ENCODE results near the gene SCPEP1. TPM values are rescaled to one million over a fixed set of nuclear protein-coding genes. Genes with fewer than 3 reads are reported as not detected.
"Not testable (repeated sequence)": the region's sequence is repeated elsewhere in the genome, so short reads cannot be mapped to it uniquely, and the experiment has no call there.

Gene SCPEP1
- polyA plus RNA-seq, 1 donor from 2014 or later: 2.6 TPM

DNA sequence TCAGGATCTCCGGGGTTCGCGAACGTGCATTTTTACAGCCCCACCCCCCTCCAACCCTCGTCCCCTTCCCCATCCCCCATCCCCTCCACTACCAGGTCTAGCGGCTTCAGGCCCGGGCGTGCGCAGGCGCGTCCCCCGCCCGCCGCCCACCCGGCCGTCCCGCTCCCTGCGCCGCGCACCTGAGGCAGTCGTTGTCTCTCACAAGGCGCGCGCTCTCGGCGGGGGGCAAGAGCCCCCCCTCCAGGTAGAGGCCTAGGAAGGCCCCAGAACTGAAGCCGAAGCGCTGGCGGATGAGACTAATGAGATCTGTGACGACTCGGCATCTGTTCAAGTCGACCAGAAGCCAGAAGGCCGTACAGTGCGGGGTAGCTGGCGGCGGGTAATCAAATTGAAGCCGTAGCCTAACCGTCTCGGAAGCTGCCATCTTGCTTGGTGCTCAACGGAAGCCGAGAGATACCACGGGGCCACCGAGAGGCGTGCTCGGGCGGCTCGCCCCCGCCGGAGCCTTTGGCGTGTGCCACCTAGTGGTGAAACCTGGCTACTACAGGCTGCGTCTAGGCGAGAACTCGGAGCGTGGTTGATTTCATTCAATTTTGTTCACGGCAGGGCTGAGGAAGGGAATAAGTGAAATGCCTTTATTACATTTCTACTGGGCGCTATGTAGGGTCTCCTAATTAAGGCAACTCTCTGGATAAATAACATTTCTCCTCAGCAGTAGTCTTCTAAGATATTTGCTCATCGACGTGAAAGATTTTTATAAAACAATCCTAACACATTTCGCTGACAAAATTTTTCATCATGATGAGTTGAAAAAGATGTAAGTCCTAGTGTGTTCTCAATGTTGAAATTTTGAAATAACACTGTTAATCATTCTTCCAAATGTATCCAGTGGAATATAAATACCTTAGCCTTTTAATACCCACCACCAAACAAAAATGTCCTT lies 17.1 kb upstream of the SCPEP1 start, which contains the start of gene COIL:
COIL (minus strand) TSS at position 455 of the 943 bp plus-strand sequence; CDS start at position 424, 31 bp downstream.
- H3K9me2 ChIP-seq (ENCODE audit: insufficient read depth, low read length): no peaks in the 10 kb centered on the region
- H3K36me3 ChIP-seq (ENCODE audit: insufficient read depth, low read length): no peaks in the 10 kb centered on the region
- no peaks in the 10 kb centered on the region for H4K20me1 ChIP-seq (ENCODE audit: insufficient read depth)
- H3K4me3 ChIP-seq (ENCODE audit: low read length): peak within 1 kb of the TSS; percentile 66
- H3K9ac ChIP-seq (ENCODE audit: low read length): peak within 1 kb of the TSS; percentile 93
- no peak within 1 kb of the TSS for H2AFZ ChIP-seq (ENCODE audit: low read depth, low read length)
- peaks cover 12% of the 10 kb centered on the region for H3K79me2 ChIP-seq (replicated peaks; ENCODE audit: insufficient read depth, low read length)
- H3F3A ChIP-seq (ENCODE audit: insufficient read depth, low read length, poor library complexity, severe bottlenecking): no peaks in the 10 kb centered on the region
- no peak within 1 kb of the TSS for H3K4me2 ChIP-seq (ENCODE audit: low read length)
- H3K27me3 ChIP-seq (ENCODE audit: insufficient read depth, low read depth, low read length): no peaks in the 10 kb centered on the region
- TF ChIP-seq MXI1 (conservative IDR thresholded peaks at IDR 0.05; ENCODE audit: poor library complexity, severe bottlenecking) (peak; percentile 69), TAF1 (IDR thresholded peaks at IDR 0.05; ENCODE audit: low read depth) (peak; percentile 84), RAD21 (conservative IDR thresholded peaks at IDR 0.05) (peak; percentile 70), POLR2AphosphoS5 (IDR thresholded peaks at IDR 0.05) (peak; percentile 89), EZH2 (IDR thresholded peaks at IDR 0.05; ENCODE audit: borderline replicate concordance, insufficient read depth, low read length, poor library complexity, severe bottlenecking) (no peak), SMC3 (conservative IDR thresholded peaks at IDR 0.05; ENCODE audit: poor library complexity) (peak; percentile 82), EP300 (conservative IDR thresholded peaks at IDR 0.05; ENCODE audit: poor library complexity, severe bottlenecking) (peak; percentile 77)
- TF ChIP-seq, protein P1, sequence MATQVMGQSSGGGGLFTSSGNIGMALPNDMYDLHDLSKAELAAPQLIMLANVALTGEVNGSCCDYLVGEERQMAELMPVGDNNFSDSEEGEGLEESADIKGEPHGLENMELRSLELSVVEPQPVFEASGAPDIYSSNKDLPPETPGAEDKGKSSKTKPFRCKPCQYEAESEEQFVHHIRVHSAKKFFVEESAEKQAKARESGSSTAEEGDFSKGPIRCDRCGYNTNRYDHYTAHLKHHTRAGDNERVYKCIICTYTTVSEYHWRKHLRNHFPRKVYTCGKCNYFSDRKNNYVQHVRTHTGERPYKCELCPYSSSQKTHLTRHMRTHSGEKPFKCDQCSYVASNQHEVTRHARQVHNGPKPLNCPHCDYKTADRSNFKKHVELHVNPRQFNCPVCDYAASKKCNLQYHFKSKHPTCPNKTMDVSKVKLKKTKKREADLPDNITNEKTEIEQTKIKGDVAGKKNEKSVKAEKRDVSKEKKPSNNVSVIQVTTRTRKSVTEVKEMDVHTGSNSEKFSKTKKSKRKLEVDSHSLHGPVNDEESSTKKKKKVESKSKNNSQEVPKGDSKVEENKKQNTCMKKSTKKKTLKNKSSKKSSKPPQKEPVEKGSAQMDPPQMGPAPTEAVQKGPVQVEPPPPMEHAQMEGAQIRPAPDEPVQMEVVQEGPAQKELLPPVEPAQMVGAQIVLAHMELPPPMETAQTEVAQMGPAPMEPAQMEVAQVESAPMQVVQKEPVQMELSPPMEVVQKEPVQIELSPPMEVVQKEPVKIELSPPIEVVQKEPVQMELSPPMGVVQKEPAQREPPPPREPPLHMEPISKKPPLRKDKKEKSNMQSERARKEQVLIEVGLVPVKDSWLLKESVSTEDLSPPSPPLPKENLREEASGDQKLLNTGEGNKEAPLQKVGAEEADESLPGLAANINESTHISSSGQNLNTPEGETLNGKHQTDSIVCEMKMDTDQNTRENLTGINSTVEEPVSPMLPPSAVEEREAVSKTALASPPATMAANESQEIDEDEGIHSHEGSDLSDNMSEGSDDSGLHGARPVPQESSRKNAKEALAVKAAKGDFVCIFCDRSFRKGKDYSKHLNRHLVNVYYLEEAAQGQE (IDR thresholded peaks at IDR 0.05; ENCODE audit: borderline replicate concordance): peak; percentile 74
- TF ChIP-seq, protein P2, sequence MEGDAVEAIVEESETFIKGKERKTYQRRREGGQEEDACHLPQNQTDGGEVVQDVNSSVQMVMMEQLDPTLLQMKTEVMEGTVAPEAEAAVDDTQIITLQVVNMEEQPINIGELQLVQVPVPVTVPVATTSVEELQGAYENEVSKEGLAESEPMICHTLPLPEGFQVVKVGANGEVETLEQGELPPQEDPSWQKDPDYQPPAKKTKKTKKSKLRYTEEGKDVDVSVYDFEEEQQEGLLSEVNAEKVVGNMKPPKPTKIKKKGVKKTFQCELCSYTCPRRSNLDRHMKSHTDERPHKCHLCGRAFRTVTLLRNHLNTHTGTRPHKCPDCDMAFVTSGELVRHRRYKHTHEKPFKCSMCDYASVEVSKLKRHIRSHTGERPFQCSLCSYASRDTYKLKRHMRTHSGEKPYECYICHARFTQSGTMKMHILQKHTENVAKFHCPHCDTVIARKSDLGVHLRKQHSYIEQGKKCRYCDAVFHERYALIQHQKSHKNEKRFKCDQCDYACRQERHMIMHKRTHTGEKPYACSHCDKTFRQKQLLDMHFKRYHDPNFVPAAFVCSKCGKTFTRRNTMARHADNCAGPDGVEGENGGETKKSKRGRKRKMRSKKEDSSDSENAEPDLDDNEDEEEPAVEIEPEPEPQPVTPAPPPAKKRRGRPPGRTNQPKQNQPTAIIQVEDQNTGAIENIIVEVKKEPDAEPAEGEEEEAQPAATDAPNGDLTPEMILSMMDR (IDR thresholded peaks at IDR 0.05; ENCODE audit: poor library complexity, severe bottlenecking): peak; percentile 99
- no peaks in the 10 kb centered on the region for H3K9me3 ChIP-seq (ENCODE audit: low read length)
- H3K27ac ChIP-seq (ENCODE audit: low read length): peak within 1 kb of the TSS; percentile 96

DNA sequence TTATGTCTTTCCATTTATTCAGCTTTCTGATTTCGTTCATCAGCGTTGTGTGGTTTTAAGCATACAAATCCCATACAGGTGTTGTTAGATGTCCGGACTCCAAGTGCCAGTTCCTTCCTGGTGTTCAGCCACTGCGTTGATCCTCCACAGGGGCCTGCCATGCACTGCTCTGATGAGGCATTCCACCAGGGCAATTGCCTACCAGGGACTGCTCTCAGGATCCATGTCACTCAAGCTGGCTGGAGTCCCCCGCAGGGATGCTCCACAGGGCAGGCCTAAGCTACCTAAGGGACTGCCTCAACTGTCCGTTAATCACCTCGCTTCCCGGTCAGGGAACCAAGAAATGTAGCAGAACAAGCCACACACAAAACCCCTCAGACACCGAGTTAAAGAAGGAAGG lies 12.7 kb upstream of the SCPEP1 start:
- H2AFZ ChIP-seq (ENCODE audit: low read depth, low read length); H3K9me2 ChIP-seq (ENCODE audit: insufficient read depth, low read length); H3K36me3 ChIP-seq (ENCODE audit: insufficient read depth, low read length); H3K27ac ChIP-seq (ENCODE audit: low read length); H3K79me2 ChIP-seq (replicated peaks; ENCODE audit: insufficient read depth, low read length); H3K27me3 ChIP-seq (ENCODE audit: insufficient read depth, low read depth, low read length); H3F3A ChIP-seq (ENCODE audit: insufficient read depth, low read length, poor library complexity, severe bottlenecking); H3K4me2 ChIP-seq (ENCODE audit: low read length); H3K9me3 ChIP-seq (ENCODE audit: low read length); H4K20me1 ChIP-seq (ENCODE audit: insufficient read depth); H3K9ac ChIP-seq (ENCODE audit: low read length); H3K4me3 ChIP-seq (ENCODE audit: low read length): not testable (repeated sequence)

DNA sequence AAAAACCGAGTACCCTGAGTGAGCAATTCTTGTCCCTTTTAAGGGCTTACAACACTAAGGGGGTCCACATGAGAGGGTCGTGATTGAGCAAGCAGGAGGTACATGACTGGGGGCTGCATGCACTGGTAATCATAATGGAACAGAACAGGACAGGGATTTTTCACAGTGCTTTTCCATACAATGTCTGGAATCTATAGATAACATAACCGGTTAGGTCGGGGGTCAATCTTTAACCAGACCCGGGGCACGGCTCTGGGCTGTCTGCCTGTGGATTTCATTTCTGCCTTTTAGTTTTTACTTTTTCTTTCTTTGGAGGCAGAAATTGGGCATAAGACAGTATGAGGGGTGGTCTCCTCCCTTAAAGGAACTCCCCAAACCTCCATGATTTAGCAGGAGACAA lies 12.2 kb upstream of the SCPEP1 start:
- not testable (repeated sequence) for H3K9ac ChIP-seq (ENCODE audit: low read length); H4K20me1 ChIP-seq (ENCODE audit: insufficient read depth); H3K4me2 ChIP-seq (ENCODE audit: low read length); H3F3A ChIP-seq (ENCODE audit: insufficient read depth, low read length, poor library complexity, severe bottlenecking); H3K79me2 ChIP-seq (replicated peaks; ENCODE audit: insufficient read depth, low read length); H3K9me3 ChIP-seq (ENCODE audit: low read length); H3K27me3 ChIP-seq (ENCODE audit: insufficient read depth, low read depth, low read length); H3K4me3 ChIP-seq (ENCODE audit: low read length); H3K27ac ChIP-seq (ENCODE audit: low read length); H3K36me3 ChIP-seq (ENCODE audit: insufficient read depth, low read length); H2AFZ ChIP-seq (ENCODE audit: low read depth, low read length); H3K9me2 ChIP-seq (ENCODE audit: insufficient read depth, low read length)
